Measurements from ENCODE around the gene SLC17A4.

GRCh38 chr6:25801436-25801835 is 46.9 kb downstream of the SLC17A4 start:
- TF ChIP-seq ERF (CRISPR knock-in tag; IDR thresholded peaks at IDR 0.05) (no peak), IRX3 (CRISPR knock-in tag; IDR thresholded peaks at IDR 0.05; ENCODE audit: borderline replicate concordance, low read depth) (no peak), ZBTB42 (CRISPR knock-in tag; IDR thresholded peaks at IDR 0.05) (no peak), ZBTB8A (CRISPR knock-in tag; IDR thresholded peaks at IDR 0.05; ENCODE audit: borderline replicate concordance, low read depth) (no peak), LCORL (IDR thresholded peaks at IDR 0.05) (no peak), LCORL (CRISPR knock-in tag; IDR thresholded peaks at IDR 0.05) (no peak), ZFYVE20 (CRISPR knock-in tag; IDR thresholded peaks at IDR 0.05; ENCODE audit: borderline replicate concordance, low read depth) (no peak), SRY (CRISPR knock-in tag; IDR thresholded peaks at IDR 0.05) (no peak), POLR2AphosphoS5 (IDR thresholded peaks at IDR 0.05; ENCODE audit: low read depth, low read length) (no peak), SMC3 (IDR thresholded peaks at IDR 0.05; ENCODE audit: low read length) (no peak), ZNF337 (CRISPR knock-in tag; IDR thresholded peaks at IDR 0.05; ENCODE audit: borderline replicate concordance, low read depth) (no peak)

Measured in HepG2 (cell line).